ENCODE measurements around the gene SLC35E4. TPM values are rescaled to one million over a fixed set of nuclear protein-coding genes. Genes with fewer than 3 reads are reported as not detected.
"Not testable (repeated sequence)": the region's sequence is repeated elsewhere in the genome, so short reads cannot be mapped to it uniquely, and the experiment has no call there.

SLC35E4 gene, protein sequence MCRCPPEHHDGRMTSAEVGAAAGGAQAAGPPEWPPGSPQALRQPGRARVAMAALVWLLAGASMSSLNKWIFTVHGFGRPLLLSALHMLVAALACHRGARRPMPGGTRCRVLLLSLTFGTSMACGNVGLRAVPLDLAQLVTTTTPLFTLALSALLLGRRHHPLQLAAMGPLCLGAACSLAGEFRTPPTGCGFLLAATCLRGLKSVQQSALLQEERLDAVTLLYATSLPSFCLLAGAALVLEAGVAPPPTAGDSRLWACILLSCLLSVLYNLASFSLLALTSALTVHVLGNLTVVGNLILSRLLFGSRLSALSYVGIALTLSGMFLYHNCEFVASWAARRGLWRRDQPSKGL
- total RNA-seq = 12.2 and 16.9 TPM in 2 replicates
- 5.3 TPM for polyA plus RNA-seq (2012)

DNA sequence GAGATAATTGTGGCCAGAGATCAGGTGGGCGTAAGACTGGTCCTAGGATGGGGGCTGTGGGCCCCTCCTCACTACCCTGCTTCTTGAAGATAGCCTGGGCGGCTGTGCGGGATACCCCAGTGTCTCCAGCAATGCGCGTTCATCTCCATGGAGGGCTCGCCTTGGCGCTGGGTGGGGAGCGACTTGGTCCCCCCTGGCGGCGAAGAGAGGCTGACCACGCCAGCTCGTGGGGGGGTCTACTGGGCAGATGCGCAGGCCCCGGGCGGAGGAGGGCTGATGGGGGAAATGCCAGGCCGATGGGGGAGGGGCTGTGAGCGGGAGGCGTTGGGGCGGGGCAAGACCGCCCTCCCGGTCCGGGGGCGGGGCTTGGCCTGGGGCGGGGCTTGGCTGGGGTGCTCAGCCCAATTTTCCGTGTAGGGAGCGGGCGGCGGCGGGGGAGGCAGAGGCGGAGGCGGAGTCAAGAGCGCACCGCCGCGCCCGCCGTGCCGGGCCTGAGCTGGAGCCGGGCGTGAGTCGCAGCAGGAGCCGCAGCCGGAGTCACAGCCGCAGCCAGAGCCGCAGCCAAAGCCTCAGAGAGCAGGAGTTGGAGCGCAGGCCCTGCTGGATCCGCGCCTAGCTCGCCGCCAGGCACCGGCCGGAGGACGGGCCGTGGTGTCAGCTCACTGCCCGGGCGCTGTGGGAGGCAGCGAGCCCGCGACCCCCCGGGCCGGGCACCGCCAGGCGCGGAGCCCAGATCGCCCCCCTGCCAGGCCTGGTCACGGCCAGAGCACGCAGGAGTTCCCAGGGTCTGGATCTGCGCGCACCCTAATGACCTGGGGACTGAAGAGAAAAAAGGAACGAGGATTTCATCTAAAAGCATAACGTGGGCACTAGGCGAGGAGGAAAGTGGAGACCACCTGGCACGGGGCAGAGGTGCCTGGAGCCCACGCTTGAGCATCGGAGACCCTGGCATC lies at the start of gene SLC35E4:
TSS of gene SLC35E4 (plus strand) at position 509 of the 953 bp plus-strand sequence. CDS start 670 bp downstream, outside the sequence.
- DNase-seq (ENCODE audit: low read depth) = peak; percentile 91

DNA sequence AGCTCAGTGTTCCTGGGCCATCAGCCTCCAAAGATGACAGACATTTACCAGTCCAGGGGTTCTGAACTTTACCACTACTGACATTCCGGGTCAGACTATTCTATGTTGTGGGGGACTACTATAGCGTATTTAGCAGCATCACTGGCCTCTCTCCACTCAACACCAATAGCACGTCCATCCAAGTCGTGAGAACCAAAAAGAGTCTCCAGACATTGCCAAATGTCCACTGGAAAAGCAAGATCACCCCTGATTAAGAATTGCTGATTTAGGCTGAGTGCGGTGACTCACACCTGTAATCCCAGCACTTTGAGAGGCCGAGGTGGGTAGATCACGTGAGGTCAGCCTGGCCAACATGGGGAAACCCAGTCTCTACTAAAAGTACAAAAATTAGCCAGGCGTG lies 49.2 kb upstream of the SLC35E4 start:
- no peak for DNase-seq (ENCODE audit: low read depth)

DNA sequence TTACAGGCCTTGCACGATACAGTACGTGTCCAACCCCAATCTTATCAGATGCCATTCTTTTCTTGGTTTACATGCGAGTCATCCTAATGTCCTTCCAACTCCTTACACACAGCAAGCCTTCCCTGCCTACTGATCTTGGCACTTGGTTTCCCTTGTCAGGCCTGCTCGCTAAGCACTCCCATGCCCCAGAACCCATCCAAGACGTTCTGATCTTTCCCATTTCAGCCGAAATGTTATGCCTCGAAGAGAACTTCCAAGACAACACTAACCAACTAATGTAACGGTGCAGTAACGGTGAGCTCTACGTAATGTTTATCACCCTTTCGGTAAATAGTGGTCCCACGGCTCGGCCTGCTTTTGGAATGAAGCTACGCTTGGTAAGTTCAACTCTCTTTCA lies 44.4 kb upstream of the SLC35E4 start:
- no peak for DNase-seq (ENCODE audit: low read depth)

DNA sequence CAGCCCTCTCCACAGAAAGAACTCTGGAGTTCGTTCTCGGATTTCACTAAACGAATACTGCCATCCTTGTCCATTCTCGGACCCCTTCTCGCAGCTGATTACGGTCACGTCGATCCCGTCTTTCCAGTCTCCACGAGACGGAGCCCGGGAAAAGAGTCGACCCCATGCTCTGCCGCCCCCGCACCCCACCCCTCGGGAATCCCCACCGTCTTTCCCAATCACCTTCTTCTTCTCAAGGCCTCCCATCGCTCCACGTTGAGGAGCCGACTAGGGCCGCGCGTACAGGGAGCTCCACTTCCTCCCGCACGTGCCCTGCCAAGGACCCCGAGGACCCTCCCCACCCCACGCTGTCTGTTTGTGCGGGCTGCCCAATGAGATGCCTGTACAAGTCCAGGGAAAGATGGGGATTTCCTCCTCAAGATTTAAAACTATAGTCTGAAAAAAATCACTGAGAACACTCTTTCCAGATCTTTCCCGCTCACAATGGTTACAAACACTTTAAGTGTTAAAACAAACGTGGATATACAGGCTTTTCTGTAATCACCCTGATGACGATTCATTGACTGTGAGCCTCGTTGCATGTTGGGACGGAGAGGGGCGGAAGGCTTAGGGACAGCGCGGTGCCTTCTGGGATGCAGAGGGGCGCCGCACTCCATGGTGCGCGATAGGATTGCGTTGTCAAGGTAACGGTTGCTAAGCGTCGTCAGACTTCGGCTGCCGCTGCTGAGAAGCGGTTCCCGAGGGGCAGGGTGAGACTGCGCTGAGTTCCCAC lies 43.8 kb upstream of the SLC35E4 start, which contains the start of gene PES1:
TSS of gene PES1 (minus strand) at position 323 of the 772 bp plus-strand sequence. CDS start at position 246, 77 bp downstream.
- peak; percentile 99 for DNase-seq (ENCODE audit: low read depth)

DNA sequence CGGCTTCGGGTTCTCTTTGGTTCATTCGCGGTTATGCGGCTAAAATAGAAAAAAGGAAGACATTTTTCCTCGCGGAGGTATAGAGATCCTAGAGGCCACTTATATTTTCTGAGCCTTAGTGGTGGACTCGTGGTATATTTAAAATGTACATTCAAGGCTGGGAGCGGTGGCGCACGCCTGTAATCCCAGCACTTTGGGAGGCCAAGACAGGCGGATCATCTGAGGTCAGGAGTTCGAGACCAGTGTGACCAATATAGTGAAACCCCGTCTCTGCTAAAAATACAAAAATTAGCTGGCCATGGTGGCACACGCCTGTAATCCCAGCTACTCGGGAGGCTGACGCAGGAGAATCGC lies 43.2 kb upstream of the SLC35E4 start:
- DNase-seq (ENCODE audit: low read depth) = not testable (repeated sequence)

DNA sequence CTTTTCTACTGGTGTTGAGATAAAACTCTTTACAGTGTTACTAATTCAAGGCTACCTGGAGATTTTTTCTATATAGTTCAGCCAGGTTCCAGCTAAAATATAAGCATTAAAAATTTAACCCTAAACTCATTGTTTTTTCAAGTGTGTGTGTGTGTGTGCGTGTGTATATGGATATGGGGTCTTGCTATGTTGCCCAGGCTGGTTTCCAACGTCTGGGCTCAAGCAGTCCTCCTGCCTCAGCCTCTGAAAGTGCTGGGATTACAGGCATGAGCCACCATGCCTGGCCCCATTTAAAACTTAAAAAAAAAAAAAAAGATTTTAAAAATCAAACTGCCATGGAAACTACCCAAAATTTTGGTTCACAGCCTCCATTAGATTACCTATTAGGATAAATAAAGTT lies 39.4 kb upstream of the SLC35E4 start:
- DNase-seq (ENCODE audit: low read depth) = no peak

DNA sequence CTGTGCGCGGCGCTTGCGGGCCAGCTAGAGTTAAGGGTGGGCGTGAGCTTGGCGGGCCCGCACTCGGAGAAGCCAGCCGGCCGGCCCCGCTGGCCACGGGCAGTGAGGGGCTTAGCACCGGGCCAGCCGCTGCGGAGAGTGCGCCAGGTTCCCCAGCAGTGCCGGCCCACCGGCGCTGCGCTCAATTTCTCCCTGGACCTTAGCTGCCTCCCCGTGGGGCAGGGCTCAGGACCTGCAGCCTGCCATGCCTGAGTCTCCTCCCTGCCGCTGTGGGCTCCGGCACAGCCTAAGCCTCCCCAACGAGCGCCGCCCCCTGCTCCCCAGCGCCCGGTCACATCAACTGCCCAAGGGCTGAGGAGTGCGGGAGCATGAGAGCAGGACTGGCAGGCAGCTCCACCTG lies 38.7 kb upstream of the SLC35E4 start:
- DNase-seq (ENCODE audit: low read depth) = no peak

DNA sequence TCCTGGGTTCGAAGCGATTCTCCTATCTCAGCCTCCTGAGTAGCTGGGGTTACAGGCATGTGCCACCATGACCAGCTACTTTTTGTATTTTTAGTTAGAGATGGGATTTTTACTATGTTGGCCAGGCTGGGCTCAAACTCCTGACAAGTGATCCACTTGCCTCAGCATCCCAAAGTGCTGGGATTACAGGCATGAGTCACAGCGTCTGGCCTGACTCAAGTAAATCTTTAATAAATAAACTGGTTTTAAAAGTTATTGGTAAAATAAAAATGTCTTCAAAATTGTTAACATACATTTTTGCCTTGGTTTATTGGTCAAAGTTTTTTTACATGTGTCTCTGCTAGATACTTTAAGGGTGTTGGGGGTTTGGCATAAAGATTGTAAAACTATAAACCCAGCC lies 36.6 kb upstream of the SLC35E4 start:
- no peak for DNase-seq (ENCODE audit: low read depth)

DNA sequence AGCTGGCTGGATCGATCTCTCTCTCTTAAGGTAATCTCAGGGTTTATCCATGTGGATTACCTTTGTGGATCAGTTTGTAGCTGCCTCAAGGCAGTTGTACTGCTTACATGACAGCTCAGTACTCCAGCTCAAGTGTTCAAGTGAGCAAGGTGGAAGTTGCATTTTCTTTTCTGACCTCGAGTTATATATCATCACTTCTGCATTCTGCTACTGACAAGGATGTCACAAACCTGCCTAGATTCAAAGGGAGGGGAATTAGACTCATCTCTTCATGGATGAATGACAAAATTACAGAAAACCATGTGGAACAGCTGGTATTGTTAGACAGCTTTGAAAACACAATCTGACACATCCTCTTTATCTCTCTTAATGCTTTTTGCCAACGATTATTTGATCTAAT lies 34.7 kb upstream of the SLC35E4 start:
- DNase-seq (ENCODE audit: low read depth) = no peak

DNA sequence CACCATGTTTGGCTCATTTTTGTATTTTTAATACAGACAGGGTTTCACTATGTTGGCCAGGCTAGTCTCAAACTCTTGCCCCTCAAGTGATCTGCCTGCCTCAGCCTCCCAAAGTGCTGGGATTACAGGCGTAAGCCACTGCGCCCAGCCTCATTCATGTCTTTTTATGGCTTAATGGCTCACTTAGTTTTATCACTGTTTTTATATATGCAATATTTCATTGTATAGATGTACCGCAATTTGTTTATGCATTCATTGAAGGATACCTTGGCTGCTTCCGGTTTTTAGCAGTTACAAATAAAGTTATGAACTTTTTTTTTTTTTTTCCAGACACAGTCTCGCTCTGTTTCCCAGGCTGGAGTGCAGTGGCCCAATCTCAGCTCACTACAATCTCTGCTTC lies 34.1 kb upstream of the SLC35E4 start:
- DNase-seq (ENCODE audit: low read depth) = no peak

DNA sequence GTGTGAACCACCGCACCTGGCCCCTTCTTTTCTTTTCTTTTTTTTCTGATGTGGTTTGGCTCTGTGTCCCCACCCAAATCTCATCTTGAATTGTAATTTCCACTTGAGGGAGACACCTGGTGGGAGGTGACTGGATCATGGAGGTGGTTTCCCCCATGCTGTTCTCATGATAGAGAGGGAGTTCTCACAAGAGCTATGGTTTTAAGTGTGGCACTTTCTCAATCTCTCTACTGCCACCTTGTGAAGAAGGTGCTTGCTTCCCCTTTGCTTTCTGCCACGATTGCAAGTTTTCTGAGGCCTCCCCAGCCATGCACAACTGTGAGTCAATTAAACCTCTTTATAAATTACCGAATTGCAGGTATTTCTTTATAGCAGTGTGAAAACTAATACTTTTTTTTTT lies 33.5 kb upstream of the SLC35E4 start:
- no peak for DNase-seq (ENCODE audit: low read depth)

DNA sequence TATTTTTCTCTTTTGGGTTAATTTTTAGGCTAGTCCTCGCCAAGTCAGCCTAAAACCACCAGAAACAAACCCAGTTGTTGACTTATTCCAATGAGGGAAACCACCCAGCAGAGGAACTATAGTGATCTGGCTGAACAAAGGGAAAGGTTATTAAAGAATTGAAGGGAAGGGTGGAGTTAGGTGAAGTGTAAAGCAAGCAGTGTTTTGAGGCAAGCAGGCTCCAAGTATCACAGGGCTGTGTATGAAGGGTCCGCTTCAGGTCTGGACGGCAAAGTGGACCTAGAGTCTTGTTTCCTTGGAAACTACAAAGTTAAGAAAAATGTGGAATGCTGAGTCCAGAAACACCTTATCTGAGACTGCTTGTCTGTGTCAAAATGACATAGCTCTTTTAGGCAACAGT lies 31.8 kb upstream of the SLC35E4 start:
- no peak for DNase-seq (ENCODE audit: low read depth)

DNA sequence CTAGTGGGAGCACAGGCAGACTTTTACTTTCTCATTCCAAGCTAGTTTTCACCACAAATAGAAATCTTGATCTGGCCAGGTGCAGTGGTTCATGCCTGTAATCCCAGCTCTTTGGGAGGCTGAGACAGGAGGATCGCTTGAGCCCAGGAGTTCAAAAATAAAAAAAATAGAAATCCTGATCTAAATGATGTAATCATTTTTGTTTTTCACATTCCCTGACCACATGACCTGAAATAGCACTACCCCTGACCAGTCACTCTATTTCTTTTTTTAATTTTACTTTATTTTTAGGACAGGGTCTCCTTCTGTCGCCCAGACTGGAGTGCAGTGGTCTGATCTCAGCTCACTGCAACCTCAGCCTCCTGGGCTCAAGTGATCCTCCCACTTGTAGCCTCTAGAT lies 30.9 kb upstream of the SLC35E4 start:
- DNase-seq (ENCODE audit: low read depth) = no peak

DNA sequence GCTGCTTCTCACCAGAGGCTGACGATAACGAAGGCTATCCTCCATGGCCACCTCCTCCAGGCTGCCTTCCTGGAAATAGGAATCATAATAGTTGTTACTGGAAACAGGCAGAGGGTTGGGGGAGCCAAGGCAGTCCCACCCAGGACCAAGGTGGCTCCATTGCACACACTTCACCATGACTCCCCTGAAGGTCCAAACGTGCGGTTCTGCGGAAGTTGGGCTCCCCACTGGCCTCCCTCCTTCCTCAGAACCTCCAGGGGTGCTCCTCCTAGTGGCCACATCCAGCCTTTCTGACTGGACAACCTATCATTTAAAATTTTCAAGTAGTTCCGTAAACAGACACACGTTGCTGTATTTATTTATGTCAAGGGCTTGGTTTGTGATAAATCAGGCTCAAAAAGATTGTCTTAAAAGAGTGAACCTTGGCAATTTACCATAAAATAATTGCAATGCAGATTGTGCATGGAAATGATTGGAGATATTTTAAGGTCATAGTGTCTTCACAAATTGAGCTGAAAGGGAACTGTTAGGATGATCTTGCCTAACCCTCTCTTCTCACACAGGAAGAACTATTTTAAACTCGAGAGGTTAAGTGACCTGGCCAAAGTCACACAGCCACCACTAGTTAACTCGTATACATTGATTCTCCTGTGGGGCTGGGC lies 30.0 kb upstream of the SLC35E4 start:
- peak; percentile 57 for DNase-seq (ENCODE audit: low read depth)

DNA sequence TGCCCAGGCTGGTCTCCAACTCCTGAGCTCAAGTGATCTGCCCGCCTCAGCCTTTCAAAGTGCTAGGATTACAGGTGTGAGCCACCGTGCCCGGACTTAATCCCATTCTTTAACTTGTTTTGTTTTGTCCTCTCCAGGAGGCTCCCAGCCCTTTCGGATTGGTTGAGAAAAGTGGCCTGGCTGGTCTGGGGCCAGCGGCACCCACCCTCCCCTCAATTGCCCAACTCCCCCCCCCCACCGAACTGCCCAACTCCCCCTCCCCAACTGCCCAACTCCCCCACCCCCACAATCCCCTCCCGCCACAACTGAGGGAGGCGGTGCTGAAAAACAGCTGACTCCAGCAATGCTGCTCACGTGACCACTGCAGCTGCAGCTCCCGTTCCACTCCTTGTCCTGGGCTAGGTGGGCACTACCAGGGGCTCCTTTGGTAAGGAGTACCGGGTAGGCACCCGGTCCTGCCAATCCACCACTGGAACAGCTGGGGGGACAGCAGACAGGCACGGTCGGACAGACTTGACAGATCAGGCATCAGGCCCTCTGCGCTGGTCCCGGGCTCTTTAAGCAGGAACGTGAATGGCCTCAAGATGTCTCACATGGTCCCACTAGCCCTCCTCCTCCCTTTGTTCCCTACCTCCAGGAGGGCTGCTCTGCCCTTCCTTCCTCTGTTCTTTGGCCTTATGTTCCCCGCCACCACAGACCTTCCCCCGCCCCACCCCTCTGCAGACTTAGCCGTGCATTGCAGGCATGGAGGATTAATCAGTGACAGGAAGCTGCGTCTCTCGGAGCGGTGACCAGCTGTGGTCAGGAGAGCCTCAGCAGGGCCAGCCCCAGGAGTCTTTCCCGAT lies 28.9 kb upstream of the SLC35E4 start, which contains the start of gene TCN2:
TSS of gene TCN2 (plus strand) at position 720 of the 845 bp plus-strand sequence. CDS start 158 bp downstream, outside the sequence.
- DNase-seq (ENCODE audit: low read depth) = peak; percentile 83

DNA sequence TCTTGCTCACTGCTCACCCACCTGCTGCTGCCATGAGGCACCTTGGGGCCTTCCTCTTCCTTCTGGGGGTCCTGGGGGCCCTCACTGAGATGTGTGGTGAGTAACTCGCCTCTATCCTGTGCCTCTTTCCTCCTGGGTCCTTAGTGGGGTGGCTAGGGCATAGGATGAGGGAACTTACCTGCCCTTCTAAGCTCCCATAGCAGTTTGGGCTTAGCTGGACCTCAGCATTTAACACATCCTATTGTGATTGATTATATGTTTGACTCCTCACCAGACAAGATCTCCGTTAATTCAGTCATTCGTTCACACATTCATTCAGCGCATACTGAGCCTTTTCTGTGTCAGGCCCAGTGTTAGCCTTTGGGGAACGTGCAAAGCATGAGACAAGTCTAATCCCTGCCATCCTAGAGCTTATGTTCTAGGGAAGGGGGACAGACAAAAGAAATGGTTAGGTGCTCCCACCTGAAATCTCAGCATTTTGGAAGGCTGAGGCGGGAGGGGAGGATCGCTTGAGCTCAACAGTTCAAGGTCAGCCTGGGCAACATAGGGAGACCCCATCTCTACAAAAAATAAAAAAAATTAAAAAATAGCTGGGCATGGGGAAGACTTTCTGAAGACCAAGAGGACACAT lies 28.2 kb upstream of the SLC35E4 start:
- DNase-seq (ENCODE audit: low read depth) = no peak

DNA sequence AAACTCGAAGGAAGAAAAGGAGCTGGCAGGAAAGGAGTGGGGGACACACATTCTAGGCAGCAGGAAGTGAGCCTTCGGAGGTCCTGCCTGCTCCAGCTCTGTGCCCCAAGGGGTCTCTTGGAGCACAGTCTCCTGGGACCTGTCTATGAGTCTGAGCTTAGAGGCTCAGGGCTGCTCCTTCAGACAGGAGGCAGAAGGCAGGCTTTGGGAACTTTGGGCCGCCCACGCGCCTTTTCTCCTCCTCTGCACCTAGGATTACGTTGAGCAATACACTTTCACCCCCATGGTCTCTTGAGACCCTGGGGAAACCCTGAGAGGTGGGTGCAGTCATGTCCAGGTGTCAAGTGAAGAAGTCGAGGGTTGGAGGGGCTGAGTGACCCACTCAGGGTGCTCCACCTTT lies 27.6 kb upstream of the SLC35E4 start:
- no peak for DNase-seq (ENCODE audit: low read depth)

DNA sequence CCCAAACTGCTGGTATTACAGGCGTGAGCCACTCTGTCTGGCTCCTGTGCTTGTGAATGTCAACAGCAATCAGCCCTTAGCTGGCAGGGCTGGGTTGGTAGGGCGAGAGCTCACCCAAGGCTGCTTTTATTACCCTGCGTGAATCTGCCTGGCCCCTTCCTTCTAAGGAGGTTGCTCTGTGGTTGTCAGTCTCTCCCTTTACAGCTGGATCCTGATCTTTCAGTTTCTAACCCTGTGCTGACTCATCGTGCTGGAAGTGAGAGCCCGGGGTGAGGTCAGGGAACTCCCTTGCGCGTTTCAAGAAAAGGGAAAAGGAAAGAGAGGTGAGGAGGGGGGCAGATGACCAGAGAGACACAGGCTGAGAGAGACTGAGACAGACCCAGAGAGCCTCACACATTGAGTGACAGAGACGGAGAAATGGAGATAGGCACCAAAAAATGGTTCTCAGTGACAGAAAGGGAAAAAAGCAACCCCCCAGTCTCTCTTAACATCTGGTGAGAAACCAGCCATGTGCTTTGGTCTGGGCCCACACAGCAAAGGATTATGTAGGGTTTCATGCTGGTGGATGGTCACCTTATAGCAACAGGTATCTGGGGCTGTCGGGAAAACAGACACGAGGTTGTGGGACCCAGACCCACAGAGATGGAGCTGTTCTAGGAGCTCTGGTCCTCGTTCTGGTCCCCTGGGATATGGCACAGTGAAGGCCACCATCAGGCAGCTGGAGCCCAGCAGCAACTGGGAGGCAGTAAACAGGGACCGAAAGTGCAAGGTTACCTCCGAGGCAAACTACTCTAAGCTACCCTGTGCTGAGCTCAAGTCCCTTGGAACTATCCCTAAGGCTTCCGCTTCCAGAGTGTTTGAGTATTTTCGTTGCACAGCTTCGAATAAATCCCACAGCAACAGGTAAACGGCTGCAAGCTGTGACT lies 26.1 kb upstream of the SLC35E4 start:
- DNase-seq (ENCODE audit: low read depth) = peak; percentile 91

All from myocyte (in vitro differentiated cells).